H1 (cell line): ENCODE results near the gene MGST3. TPM values are rescaled to one million over a fixed set of nuclear protein-coding genes. Genes with fewer than 3 reads are reported as not detected.

Experiments used
- CTCF ChIA-PET: fragments of 300-600 bp; sonication (Branson Sonifier 250); formaldehyde crosslinking; loops from one replicate; lab custom pipeline; 2021; ENCODE audit not compliant: partially characterized antibody; lab: Charles Lee
- POLR2A ChIA-PET: fragments of 300-600 bp; sonication (Branson Sonifier 250); formaldehyde crosslinking; loops from one replicate; lab custom pipeline; 2021; ENCODE audit warnings: inconsistent platforms; ENCODE audit not compliant: partially characterized antibody; lab: Charles Lee
- DNase-seq, 2 experiments: peaks; one replicate each; pipeline versions ENCODE4 v3.0.0 to v3.0.0-alpha.2; 2010 to 2022; ENCODE audit warnings: low spot score in 2 of 2, low read depth in 1 of 2, mixed read lengths in 1 of 2
- FAIRE-seq: peaks from 2 replicates; lab custom pipeline; 2011; peaks lifted over from hg19 to GRCh38; lab: Jason Lieb, UNC
- H2AFZ ChIP-seq: 2 replicates; pipeline ENCODE4 v1.8.1; 2012; ENCODE audit warnings: low read length, inconsistent platforms
- H2AK5ac ChIP-seq: 2 replicates; pipeline ENCODE4 v1.6.1; 2013; ENCODE audit warnings: low read depth, low read length
- H2BK120ac ChIP-seq: replicated peaks from 2 replicates; pipeline ENCODE3; 2013; ENCODE audit warnings: low read depth, low read length, inconsistent platforms
- H2BK12ac ChIP-seq: 2 replicates; pipeline ENCODE4 v1.6.1; 2013; ENCODE audit warnings: low read depth, low read length
- H2BK15ac ChIP-seq: 2 replicates; pipeline ENCODE4 v1.6.1; 2013; ENCODE audit warnings: low read length
- H2BK20ac ChIP-seq: 2 replicates; pipeline ENCODE4 v1.6.1; 2013; ENCODE audit warnings: low read length
- H2BK5ac ChIP-seq: 2 replicates; pipeline ENCODE4 v1.6.1; 2013; ENCODE audit warnings: low read depth, low read length
- H3K14ac ChIP-seq: 2 replicates; pipeline ENCODE4 v1.6.1; 2013; ENCODE audit warnings: inconsistent platforms; ENCODE audit not compliant: insufficient read length
- H3K18ac ChIP-seq: 2 replicates; pipeline ENCODE4 v1.6.1; 2013; ENCODE audit warnings: low read length; ENCODE audit errors: extremely low read depth
- H3K23ac ChIP-seq: 2 replicates; pipeline ENCODE4 v1.6.1; 2013; ENCODE audit warnings: inconsistent platforms; ENCODE audit not compliant: insufficient read length
- H3K23me2 ChIP-seq: 2 replicates; pipeline ENCODE4 v1.6.1; 2013; ENCODE audit warnings: low read depth, low read length
- H3K27ac ChIP-seq: 2 replicates; pipeline ENCODE4 v1.6.1; 2011; ENCODE audit warnings: low read depth, low read length, inconsistent platforms
- H3K27me3 ChIP-seq, 4 experiments: replicated peaks in 1 of 4; 1 replicate in 1 of 4; 2 replicates in 3 of 4; pipeline versions ENCODE4 v1.6.1 to v1.8.1; 2011 to 2013; ENCODE audit warnings: low read length in 3 of 4, mild to moderate bottlenecking in 3 of 4, inconsistent platforms in 2 of 4, mixed read lengths in 2 of 4, moderate library complexity in 1 of 4; ENCODE audit not compliant: control insufficient read depth in 3 of 4, insufficient read depth in 3 of 4; ENCODE audit errors: extremely low read depth in 1 of 4
- H3K36me3 ChIP-seq, 4 experiments: 2 replicates each; pipeline versions ENCODE4 v1.6.1 to v1.8.1; 2011 to 2013; ENCODE audit warnings: mild to moderate bottlenecking in 4 of 4, low read length in 3 of 4, moderate library complexity in 2 of 4, control low read depth in 1 of 4, inconsistent platforms in 1 of 4; ENCODE audit not compliant: insufficient read depth in 4 of 4, control insufficient read depth in 2 of 4
- H3K4ac ChIP-seq: replicated peaks from 2 replicates; pipeline ENCODE3; 2013; ENCODE audit warnings: low read length, low read depth, mixed read lengths, inconsistent platforms; ENCODE audit not compliant: insufficient read length
- H3K4me1 ChIP-seq, 4 experiments: replicated peaks in 1 of 4; 1 replicate in 1 of 4; 2 replicates in 3 of 4; pipeline versions ENCODE4 v1.6.1 to v1.8.1; 2011 to 2013; ENCODE audit warnings: low read length in 3 of 4, inconsistent platforms in 2 of 4, mixed read lengths in 1 of 4; ENCODE audit not compliant: insufficient read depth in 4 of 4, control insufficient read depth in 3 of 4
- H3K4me2 ChIP-seq, 2 experiments: 2 replicates each; pipeline versions ENCODE4 v1.6.1 to v1.8.1; 2011 to 2013; ENCODE audit warnings: low read depth in 2 of 2, low read length in 2 of 2, control low read depth in 1 of 2, inconsistent platforms in 1 of 2, mild to moderate bottlenecking in 1 of 2; ENCODE audit not compliant: insufficient read depth in 1 of 2
- H3K4me3 ChIP-seq, 4 experiments: fragments of 200-600, 300-600 bp in 1 of 4; sonication (generic), shearing (Covaris generic), sonication (Bioruptor Twin) in 1 of 4; 2 replicates each; pipeline versions ENCODE4 v1.5.1 to v1.8.1; 2011 to 2016; ENCODE audit warnings: low read length in 4 of 4, low read depth in 3 of 4, control low read depth in 2 of 4, inconsistent platforms in 2 of 4, mild to moderate bottlenecking in 2 of 4, mixed read lengths in 1 of 4, moderate library complexity in 1 of 4; ENCODE audit not compliant: insufficient read depth in 2 of 4; ENCODE audit errors: extremely low read depth in 1 of 4
- H3K56ac ChIP-seq: replicated peaks from 2 replicates; pipeline ENCODE3; 2013; ENCODE audit warnings: low read depth, mild to moderate bottlenecking, mixed read lengths, low read length, inconsistent platforms; ENCODE audit not compliant: insufficient read length
- H3K79me1 ChIP-seq: 2 replicates; pipeline ENCODE4 v1.6.1; 2013; ENCODE audit warnings: low read depth, low read length, control low read depth
- H3K79me2 ChIP-seq, 2 experiments: 2 replicates each; pipeline versions ENCODE4 v1.6.1 to v1.8.1; 2012 to 2013; ENCODE audit warnings: low read length in 2 of 2, mild to moderate bottlenecking in 2 of 2, inconsistent platforms in 1 of 2; ENCODE audit not compliant: insufficient read depth in 2 of 2, control insufficient read depth in 1 of 2
- H3K9ac ChIP-seq, 4 experiments: replicated peaks in 1 of 4; 1 replicate in 1 of 4; 2 replicates in 3 of 4; pipeline versions ENCODE4 v1.6.1 to v1.8.1; 2011 to 2013; ENCODE audit warnings: low read depth in 3 of 4, low read length in 3 of 4, control low read depth in 2 of 4, mild to moderate bottlenecking in 2 of 4, moderate library complexity in 2 of 4, inconsistent platforms in 1 of 4; ENCODE audit errors: extremely low read depth in 1 of 4
- H3K9me3 ChIP-seq, 2 experiments: 2 replicates each; pipeline versions ENCODE4 v1.6.1 to v1.8.1; 2012 to 2013; ENCODE audit warnings: mild to moderate bottlenecking in 2 of 2, moderate library complexity in 2 of 2, control low read depth in 1 of 2, inconsistent platforms in 1 of 2, low read depth in 1 of 2, low read length in 1 of 2, mixed read lengths in 1 of 2; ENCODE audit not compliant: insufficient read depth in 2 of 2
- H4K20me1 ChIP-seq, 2 experiments: replicated peaks in 1 of 2; 2 replicates each; pipeline versions ENCODE3 to v1.8.1; 2011 to 2013; ENCODE audit warnings: inconsistent platforms in 2 of 2, low read length in 2 of 2, mild to moderate bottlenecking in 1 of 2; ENCODE audit not compliant: insufficient read depth in 2 of 2, control insufficient read depth in 1 of 2
- H4K5ac ChIP-seq: 2 replicates; pipeline ENCODE4 v1.6.1; 2013; ENCODE audit warnings: low read length, low read depth, mixed read lengths, inconsistent platforms; ENCODE audit not compliant: insufficient read length
- H4K8ac ChIP-seq: 2 replicates; pipeline ENCODE4 v1.8.0; 2013; ENCODE audit warnings: mild to moderate bottlenecking, moderate library complexity, low read length, inconsistent platforms; ENCODE audit not compliant: insufficient read depth; ENCODE audit errors: extremely low read depth
- H4K91ac ChIP-seq: replicated peaks from 2 replicates; pipeline ENCODE3; 2013; ENCODE audit warnings: low read length, mixed read lengths, inconsistent platforms; ENCODE audit not compliant: insufficient read length
- WGBS, 2 experiments: shearing (Covaris generic) in 1 of 2; methylation state at CpG; one replicate each; pipeline versions ENCODE4 v1.1.6 to v1.1.7; 2013 to 2015; ENCODE audit warnings: low lambda C conversion rate in 2 of 2, mixed read lengths in 2 of 2, inconsistent platforms in 1 of 2, low coverage in 1 of 2, missing lambda C conversion rate in 1 of 2; ENCODE audit not compliant: insufficient replicate concordance in 2 of 2, insufficient coverage in 1 of 2, insufficient read length in 1 of 2; ENCODE audit errors: extremely low coverage in 1 of 2, missing lambda C conversion rate in 1 of 2; 5-methylcytosine and 5-hydroxymethylcytosine counted together
- polyA plus RNA-seq, 7 experiments: library from polyadenylated mRNA; depleted of rRNA in 3 of 7; stranded (reverse) in 5 of 7; unstranded in 2 of 7; fragments of >200 nt in 5 of 7; fragments of 200-250 nt in 2 of 7; gene quantifications; 1 replicate in 5 of 7; 2 replicates in 1 of 7; 4 replicates in 1 of 7; pipeline versions ENCODE4 v1.2.1 to v1.2.3, GENCODE V29; 2011 to 2013; ENCODE audit warnings: missing spikeins in 2 of 7, mixed read lengths in 2 of 7
- total RNA-seq: library from RNA; stranded (reverse); fragmentation: NEBNext Ultra II Directional; extraction: Animal tissue kit (Norgen Biotek cat#: 25700); gene quantifications from 2 replicates; pipeline ENCODE4 v1.2.1, GENCODE V29; 2021

Gene MGST3
- total and polyA plus RNA-seq, 2 of the 8 experiments (the other 6 are each of a cell fraction or from before 2014, with no cell fraction given) = 124 to 257 TPM

DNA sequence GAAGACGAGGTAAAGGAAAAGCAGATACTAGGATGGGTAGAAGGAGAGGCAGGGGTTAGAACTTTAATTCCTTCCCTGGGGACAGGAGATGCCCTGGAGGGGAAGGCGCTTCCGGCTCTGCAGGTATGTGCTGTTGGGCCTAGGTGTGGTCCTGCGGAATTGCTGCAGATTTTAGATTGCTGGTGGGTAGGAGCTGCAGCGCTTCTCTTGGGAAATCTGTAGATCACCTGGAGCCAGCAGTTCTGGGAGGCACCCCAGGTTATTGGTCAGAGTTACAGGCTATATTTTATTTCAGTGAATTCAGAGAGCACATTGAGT is 1.1 kb downstream of the MGST3 start:
- Histone ChIP-seq H3K79me2 (peaks cover 0 to 31% of the 10 kb centered on the region in 2 experiments; a peak in 2 of 4 replicates), H3K9me3 (no peaks in the 10 kb centered on the region), H3K4me2 (peak overlapping the region; percentile 75 to 86), H2BK120ac (no peak overlapping the region), H3K23ac (no peak overlapping the region), H4K8ac (no peak overlapping the region), H3K36me3 (no peaks in the 10 kb centered on the region; a peak in 1 of 8 replicates), H4K91ac (no peak overlapping the region), H2BK5ac (no peak overlapping the region), H3K4me1 (peaks cover 3 to 11% (median 6%) of the 10 kb centered on the region in 4 experiments; a peak in 4 of 7 replicates), H2AFZ (no peak overlapping the region), H4K5ac (no peak overlapping the region), H4K20me1 (no peaks in the 10 kb centered on the region), H3K9ac (peak overlapping the region in 2 of 4 experiments; percentile 15 to 29; a peak in 2 of 7 replicates), H3K27ac (no peak overlapping the region), H3K4me3 (peak overlapping the region; percentile 57 to 84 (median 82)), H3K27me3 (no peaks in the 10 kb centered on the region), H2BK15ac (no peak overlapping the region; the same call in 1 of the 2 replicates), H3K23me2 (peaks cover 10% of the 10 kb centered on the region; the same call in 1 of the 2 replicates), H3K56ac (no peak overlapping the region), H3K79me1 (no peaks in the 10 kb centered on the region), H3K18ac (no peak overlapping the region), H3K14ac (no peak overlapping the region), H3K4ac (no peak overlapping the region), H2BK20ac (no peak overlapping the region), H2BK12ac (no peak overlapping the region), H2AK5ac (no peak overlapping the region)
- CTCF ChIA-PET = interaction anchor here (1.3 to 2.2 kb wide), 3 partner anchors 13 to 513 kb away, joined by 3 to 8 read pairs (median 3); no protein-coding TSS in a partner anchor
- WGBS, 2 experiments = 13% methylated on average over 5 of the region's 5 CpGs; no CpG with 5 or more reads in 1 of the 2 experiments
- FAIRE-seq (no peak), DNase-seq (no peak)
- POLR2A ChIA-PET = interaction anchor here (0.8 to 1.1 kb wide), 2 partner anchors 9 to 134 kb away, joined by 3 read pairs; no protein-coding TSS in a partner anchor
